Measurements from ENCODE around the gene DNAJC21.
A peak's percentile ranks its signal among the peaks of the same experiment; 100 is the strongest.
"Not testable (repeated sequence)": the region's sequence is repeated elsewhere in the genome, so short reads cannot be mapped to it uniquely, and the experiment has no call there.

Gene DNAJC21

GRCh38 chr5:34915856-34916192, 13.5 kb upstream of the DNAJC21 start:
- peaks cover 33% of the 10 kb centered on the region for H3K4me1 Mint-ChIP-seq
- no peaks in the 10 kb centered on the region for H3K27me3 Mint-ChIP-seq (ENCODE audit: low read depth, poor library complexity)
- H3K9me3 Mint-ChIP-seq, result no peaks in the 10 kb centered on the region
- no peak for DNase-seq
- H3K36me3 Mint-ChIP-seq (ENCODE audit: low read depth), result peaks cover 36% of the 10 kb centered on the region
- H3K27ac Mint-ChIP-seq, result no peak overlapping the region
- no peak for TF ChIP-seq CTCF (IDR thresholded peaks at IDR 0.05)
- no peak overlapping the region for H3K4me3 Mint-ChIP-seq

- no peak for TF ChIP-seq CTCF (IDR thresholded peaks at IDR 0.05)
- Mint-ChIP-seq H3K27ac (peak overlapping the region; percentile 50), H3K27me3 (ENCODE audit: low read depth, poor library complexity) (no peaks in the 10 kb centered on the region), H3K36me3 (ENCODE audit: low read depth) (peaks cover 34% of the 10 kb centered on the region), H3K4me3 (no peak overlapping the region), H3K9me3 (no peaks in the 10 kb centered on the region), H3K4me1 (peaks cover 33% of the 10 kb centered on the region)
- DNase-seq, result no peak
These were observed 12.8 kb upstream of the DNAJC21 start for GRCh38 chr5:34916518-34916917.

GRCh38 chr5:34918025-34918424, 11.3 kb upstream of the DNAJC21 start:
- peaks cover 32% of the 10 kb centered on the region for H3K36me3 Mint-ChIP-seq (ENCODE audit: low read depth)
- peaks cover 33% of the 10 kb centered on the region for H3K4me1 Mint-ChIP-seq
- no peaks in the 10 kb centered on the region for H3K27me3 Mint-ChIP-seq (ENCODE audit: low read depth, poor library complexity)
- no peak for TF ChIP-seq CTCF (IDR thresholded peaks at IDR 0.05)
- H3K9me3 Mint-ChIP-seq, result no peaks in the 10 kb centered on the region
- H3K4me3 Mint-ChIP-seq, result no peak overlapping the region
- peak overlapping the region; percentile 51 for H3K27ac Mint-ChIP-seq
- no peak for DNase-seq

GRCh38 chr5:34919077-34919476, 10.3 kb upstream of the DNAJC21 start:
- H3K36me3 Mint-ChIP-seq (ENCODE audit: low read depth), result peaks cover 40% of the 10 kb centered on the region
- peaks cover 26% of the 10 kb centered on the region for H3K4me1 Mint-ChIP-seq
- H3K27ac Mint-ChIP-seq, result no peak overlapping the region
- no peak for TF ChIP-seq CTCF (IDR thresholded peaks at IDR 0.05)
- H3K9me3 Mint-ChIP-seq, result no peaks in the 10 kb centered on the region
- no peak for DNase-seq
- no peaks in the 10 kb centered on the region for H3K27me3 Mint-ChIP-seq (ENCODE audit: low read depth, poor library complexity)
- no peak overlapping the region for H3K4me3 Mint-ChIP-seq

GRCh38 chr5:34923256-34923655, 6.1 kb upstream of the DNAJC21 start:
- not testable (repeated sequence) for H3K9me3 Mint-ChIP-seq; H3K27me3 Mint-ChIP-seq (ENCODE audit: low read depth, poor library complexity); H3K4me3 Mint-ChIP-seq; DNase-seq; H3K4me1 Mint-ChIP-seq; H3K27ac Mint-ChIP-seq
- H3K36me3 Mint-ChIP-seq (ENCODE audit: low read depth), result peaks cover 63% of the 10 kb centered on the region

- H3K9me3 Mint-ChIP-seq, result peaks cover under 1% of the 10 kb centered on the region
- DNase-seq, result no peak
- H3K27ac Mint-ChIP-seq, result peak overlapping the region; percentile 85
- H3K36me3 Mint-ChIP-seq (ENCODE audit: low read depth), result peaks cover 66% of the 10 kb centered on the region
- peaks cover 2% of the 10 kb centered on the region for H3K4me1 Mint-ChIP-seq
- no peaks in the 10 kb centered on the region for H3K27me3 Mint-ChIP-seq (ENCODE audit: low read depth, poor library complexity)
- TF ChIP-seq CTCF (IDR thresholded peaks at IDR 0.05), result no peak
- no peak overlapping the region for H3K4me3 Mint-ChIP-seq
These were observed 5.5 kb upstream of the DNAJC21 start for GRCh38 chr5:34923694-34924461.

Data from nephron progenitor cell (in vitro differentiated cells).